Left hindlimb (tissue), 1 donor: Measurements from ENCODE around the gene NEXMIF.
"Not testable (repeated sequence)": the region's sequence is repeated elsewhere in the genome, so short reads cannot be mapped to it uniquely, and the experiment has no call there.

Experiments used
- DNase-seq: peaks from one replicate; pipeline ENCODE4 v3.0.0-alpha.2; 2018

The NEXMIF gene

DNA sequence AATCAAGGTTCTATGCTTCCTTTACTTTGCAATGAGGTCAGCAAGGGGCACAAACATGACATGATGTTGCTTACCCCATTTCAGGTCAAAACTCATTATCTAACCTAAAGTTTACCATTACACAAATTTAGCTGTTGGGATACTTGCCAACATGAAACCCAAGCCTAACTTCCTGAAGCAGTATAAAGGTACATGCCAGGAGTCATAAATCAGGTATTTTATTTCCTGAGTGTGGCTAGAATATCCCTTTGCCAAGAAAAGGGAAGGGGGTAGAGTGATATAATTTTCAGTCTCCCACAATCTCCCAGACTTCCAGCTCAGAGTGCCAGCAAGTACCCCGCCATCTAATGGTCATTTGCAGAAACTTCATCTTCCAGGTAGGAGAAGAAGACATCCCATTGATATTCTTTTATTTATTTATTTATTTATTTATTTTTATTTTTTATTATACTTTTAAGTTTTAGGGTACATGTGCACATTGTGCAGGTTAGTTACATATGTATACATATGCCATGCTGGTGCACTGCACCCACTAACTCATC, 136.6 kb downstream of the NEXMIF start:
- no peak for DNase-seq

DNA sequence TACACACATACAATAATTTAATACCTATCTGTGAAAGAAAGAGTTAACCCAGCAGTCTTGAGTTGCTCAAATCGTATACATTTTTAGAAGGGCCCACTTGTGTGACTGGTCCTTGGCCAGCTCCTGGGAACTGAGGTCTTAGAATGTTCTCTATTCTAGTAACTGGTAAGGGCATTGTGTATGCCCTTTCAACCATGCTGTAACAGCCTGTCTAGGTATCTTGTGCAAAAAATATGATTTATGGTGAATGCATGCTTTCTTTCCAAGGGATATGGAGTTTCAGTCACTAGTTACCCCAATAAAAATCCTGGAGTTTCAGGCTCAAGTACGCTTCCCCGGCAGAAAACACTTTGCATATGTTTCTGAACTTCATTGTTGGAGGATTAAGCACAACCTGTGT, 140.6 kb downstream of the NEXMIF start:
- DNase-seq, result no peak

DNA sequence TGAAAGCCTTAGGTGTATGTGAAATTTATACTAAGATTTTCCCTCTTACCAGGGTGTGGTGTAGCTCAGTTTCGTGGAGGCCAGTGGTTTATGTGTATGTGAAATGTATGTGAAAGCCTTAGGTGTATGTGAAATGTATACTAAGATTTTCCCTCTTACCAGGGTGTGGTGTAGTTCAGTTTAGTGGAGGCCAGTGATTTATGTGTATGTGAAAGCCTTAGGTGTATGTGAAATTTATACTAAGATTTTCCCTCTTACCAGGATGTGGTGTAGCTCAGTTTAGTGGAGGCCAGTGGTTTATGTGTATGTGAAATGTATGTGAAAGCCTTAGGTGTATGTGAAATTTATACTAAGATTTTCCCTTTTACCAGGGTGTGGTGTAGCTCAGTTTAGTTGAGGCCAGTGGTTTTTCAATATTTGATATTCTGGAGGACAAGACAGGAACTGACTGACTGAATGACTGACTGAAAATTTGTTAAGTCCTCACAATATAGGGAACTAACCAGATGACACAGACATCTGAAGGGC, 143.7 kb downstream of the NEXMIF start:
- no peak for DNase-seq

DNA sequence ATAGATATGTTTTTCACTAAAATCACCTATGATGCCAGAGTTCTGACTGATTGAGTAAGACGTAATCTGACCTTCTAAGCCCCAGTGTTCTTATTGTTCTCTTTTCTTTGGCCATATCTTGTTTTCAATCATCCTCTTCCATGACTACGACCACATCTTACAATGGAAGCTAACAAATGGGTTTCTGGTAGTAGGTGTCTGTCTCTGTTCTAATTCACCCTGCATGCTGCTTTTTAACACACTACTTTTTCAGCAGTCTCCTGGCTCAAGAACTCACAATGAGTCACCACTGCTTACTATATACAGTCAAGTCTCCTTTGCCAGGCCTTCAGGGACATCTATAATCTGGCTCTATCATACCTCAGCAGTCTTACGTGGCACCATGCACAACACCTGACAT, 146.1 kb downstream of the NEXMIF start:
- no peak for DNase-seq

DNA sequence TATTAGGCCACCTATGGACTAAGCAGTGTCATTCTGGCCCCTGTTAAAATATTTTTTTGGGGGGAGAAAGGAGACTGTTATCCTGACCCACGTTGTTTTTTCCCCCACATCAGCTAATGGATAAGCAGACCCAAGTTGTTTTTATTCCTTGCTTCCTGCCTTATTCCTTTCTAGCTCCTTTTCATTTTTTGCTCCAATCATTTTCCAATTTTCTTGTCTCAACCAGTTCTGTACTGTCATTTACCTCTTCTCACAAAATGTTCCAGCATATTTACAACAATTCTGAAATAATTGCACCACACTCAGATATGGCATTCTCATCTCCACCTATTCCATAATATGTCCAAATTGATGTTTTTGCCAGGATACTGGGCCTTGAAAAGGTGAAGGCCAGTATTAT, 150.3 kb downstream of the NEXMIF start:
- no peak for DNase-seq

DNA sequence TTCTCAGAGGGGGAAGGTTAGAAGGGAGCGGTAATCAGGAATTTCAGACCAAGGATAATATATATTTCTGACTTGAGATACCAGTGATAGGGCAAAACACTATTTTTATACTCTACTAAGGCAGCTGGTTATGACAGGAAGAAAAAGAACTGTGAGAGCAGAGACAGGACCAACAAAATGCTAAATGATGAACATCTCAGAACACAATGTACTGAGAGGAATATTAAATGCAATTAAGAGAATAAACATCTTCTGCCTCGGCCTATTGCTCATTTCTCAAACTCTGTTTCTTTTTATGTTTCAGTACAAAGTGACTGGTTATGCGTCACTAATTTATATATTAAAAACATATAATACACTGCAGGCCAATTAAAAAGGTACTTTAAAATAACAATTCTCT, 188.8 kb downstream of the NEXMIF start:
- no peak for DNase-seq

DNA sequence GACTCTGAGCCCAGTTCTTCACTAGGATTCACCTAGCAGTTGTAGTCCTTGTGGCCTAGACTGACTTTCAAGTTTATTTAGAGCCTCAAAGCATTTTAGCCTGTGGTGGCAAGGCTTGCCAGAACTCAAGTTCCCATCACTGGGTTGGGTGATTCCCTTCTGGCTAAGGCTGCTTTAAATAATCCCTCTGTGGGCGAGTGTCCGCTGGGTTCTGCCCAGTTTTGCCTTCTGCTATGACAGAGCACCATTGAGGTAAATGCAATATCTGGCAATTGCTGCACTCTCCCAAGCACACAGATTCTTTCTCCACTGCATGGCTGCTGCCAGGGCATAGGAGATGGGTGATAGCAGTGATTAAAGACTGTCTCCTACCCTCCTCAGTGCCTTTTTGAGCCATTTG, 220.0 kb downstream of the NEXMIF start:
- no peak for DNase-seq

DNA sequence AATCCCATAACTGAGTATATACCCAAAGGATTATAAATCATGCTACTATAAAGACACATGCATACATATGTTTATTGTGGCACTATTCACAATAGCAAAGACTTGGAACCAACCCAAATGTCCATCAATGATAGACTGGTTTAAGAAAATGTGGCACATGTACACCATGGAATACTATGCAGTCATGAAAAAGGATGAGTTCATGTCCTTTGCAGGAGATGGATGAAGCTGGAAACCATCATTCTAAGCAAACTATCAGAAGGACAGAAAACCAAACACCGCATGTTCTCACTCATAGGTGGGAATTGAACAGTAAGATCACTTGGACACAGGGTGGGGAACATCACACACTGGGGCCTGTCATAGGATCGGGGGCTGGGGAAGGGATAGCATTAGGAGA, 223.9 kb downstream of the NEXMIF start:
- DNase-seq, result not testable (repeated sequence)

DNA sequence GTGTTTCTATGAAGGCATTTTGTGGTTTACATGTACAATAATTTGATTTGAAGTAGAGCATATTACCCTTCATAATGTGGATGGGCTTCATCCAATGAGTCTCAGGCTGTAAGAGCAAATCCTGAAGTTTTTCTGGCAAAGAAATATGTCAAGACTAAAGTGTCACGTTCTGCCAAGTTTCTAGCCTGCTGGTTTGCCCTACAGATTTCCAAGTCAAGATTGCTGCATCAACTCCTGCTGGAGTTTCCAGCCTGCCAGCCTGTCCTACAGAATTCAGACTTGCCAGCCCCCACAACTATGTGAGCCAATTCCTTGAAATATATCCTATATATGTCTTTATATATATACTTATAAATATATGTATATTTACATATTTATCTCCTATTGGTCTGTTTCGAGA, 240.8 kb downstream of the NEXMIF start:
- DNase-seq, result no peak
